Astrocyte (in vitro differentiated cells and primary cell): Measurements from ENCODE around the gene GPHN.

Experiments
- EZH2 ChIP-seq: IDR thresholded peaks from 2 replicates; pipeline ENCODE4 v1.6.1; 2012; ENCODE audit warnings: mild to moderate bottlenecking, low read length, inconsistent platforms; ENCODE audit not compliant: insufficient read depth
- TF ChIP-seq, protein P1 (sequence below): IDR thresholded peaks from 2 replicates; pipeline ENCODE4 v1.5.1; 2011; ENCODE audit warnings: low read depth, mild to moderate bottlenecking, inconsistent platforms, low read length, moderate library complexity; ENCODE audit not compliant: insufficient read depth

DNA sequence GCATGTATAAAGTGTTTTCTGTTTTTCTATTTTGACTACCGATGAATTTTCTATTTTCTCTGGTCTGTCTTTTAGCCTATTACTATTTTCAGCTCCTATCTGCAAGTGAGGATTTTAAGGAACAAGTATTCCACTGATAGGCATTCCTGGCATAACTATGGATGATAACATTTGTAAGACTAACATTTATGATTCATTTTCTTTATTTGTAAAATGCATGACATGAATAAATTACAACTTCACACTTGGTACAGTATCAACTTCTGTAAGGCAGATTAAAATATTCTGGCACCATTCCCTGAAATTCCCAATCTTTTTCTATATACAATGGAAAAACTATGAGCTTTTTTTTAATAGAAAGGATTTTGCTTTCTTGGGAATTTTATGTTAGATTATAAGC lies 560.3 kb downstream of the GPHN start:
- TF ChIP-seq, protein P1, sequence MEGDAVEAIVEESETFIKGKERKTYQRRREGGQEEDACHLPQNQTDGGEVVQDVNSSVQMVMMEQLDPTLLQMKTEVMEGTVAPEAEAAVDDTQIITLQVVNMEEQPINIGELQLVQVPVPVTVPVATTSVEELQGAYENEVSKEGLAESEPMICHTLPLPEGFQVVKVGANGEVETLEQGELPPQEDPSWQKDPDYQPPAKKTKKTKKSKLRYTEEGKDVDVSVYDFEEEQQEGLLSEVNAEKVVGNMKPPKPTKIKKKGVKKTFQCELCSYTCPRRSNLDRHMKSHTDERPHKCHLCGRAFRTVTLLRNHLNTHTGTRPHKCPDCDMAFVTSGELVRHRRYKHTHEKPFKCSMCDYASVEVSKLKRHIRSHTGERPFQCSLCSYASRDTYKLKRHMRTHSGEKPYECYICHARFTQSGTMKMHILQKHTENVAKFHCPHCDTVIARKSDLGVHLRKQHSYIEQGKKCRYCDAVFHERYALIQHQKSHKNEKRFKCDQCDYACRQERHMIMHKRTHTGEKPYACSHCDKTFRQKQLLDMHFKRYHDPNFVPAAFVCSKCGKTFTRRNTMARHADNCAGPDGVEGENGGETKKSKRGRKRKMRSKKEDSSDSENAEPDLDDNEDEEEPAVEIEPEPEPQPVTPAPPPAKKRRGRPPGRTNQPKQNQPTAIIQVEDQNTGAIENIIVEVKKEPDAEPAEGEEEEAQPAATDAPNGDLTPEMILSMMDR: no peak
- TF ChIP-seq EZH2: no peak
